NB4 (cell line): Measurements from ENCODE around the gene MSH3.

Experiments used
- MYC ChIP-seq: IDR thresholded peaks from 2 replicates; pipeline ENCODE4 v1.6.1; 2011; ENCODE audit warnings: low read depth, low read length
- POLR2A ChIP-seq: IDR thresholded peaks from 2 replicates; pipeline ENCODE4 v1.6.1; 2011; ENCODE audit warnings: mild to moderate bottlenecking; ENCODE audit not compliant: insufficient read length; ENCODE audit errors: extremely low read depth
- TF ChIP-seq, protein P1 (sequence below): IDR thresholded peaks from one replicate; pipeline ENCODE4 v1.5.1; 2012; ENCODE audit warnings: low read depth, low read length
- TF ChIP-seq, protein P2 (sequence below): IDR thresholded peaks from 2 replicates; pipeline ENCODE4 v1.6.1; 2011; ENCODE audit warnings: low read depth, low read length

GRCh38 chr5:80620211-80620610, 34.2 kb upstream of the MSH3 start:
- TF ChIP-seq, protein P1, sequence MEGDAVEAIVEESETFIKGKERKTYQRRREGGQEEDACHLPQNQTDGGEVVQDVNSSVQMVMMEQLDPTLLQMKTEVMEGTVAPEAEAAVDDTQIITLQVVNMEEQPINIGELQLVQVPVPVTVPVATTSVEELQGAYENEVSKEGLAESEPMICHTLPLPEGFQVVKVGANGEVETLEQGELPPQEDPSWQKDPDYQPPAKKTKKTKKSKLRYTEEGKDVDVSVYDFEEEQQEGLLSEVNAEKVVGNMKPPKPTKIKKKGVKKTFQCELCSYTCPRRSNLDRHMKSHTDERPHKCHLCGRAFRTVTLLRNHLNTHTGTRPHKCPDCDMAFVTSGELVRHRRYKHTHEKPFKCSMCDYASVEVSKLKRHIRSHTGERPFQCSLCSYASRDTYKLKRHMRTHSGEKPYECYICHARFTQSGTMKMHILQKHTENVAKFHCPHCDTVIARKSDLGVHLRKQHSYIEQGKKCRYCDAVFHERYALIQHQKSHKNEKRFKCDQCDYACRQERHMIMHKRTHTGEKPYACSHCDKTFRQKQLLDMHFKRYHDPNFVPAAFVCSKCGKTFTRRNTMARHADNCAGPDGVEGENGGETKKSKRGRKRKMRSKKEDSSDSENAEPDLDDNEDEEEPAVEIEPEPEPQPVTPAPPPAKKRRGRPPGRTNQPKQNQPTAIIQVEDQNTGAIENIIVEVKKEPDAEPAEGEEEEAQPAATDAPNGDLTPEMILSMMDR = no peak
- TF ChIP-seq, protein P2, sequence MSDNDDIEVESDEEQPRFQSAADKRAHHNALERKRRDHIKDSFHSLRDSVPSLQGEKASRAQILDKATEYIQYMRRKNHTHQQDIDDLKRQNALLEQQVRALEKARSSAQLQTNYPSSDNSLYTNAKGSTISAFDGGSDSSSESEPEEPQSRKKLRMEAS = no peak
- TF ChIP-seq POLR2A (no peak), MYC (no peak)
